Peyer's patch (tissue), 4 donors: ENCODE data around the gene NTNG2.

Source experiments
- POLR2A ChIP-seq, 2 donors: fragments of 450-650 bp; IDR thresholded peaks; one replicate each; pipeline ENCODE4 v1.5.1; 2017; ENCODE audit warnings: antibody characterized with exemption in 2 of 2, mild to moderate bottlenecking in 2 of 2, moderate library complexity in 2 of 2
- TF ChIP-seq, protein P1 (sequence below), 6 experiments: fragments of 450-650 bp in 4 of 6; fragments of 200-600 bp in 2 of 6; sonication (generic) in 1 of 6; IDR thresholded peaks; one replicate each; pipeline ENCODE4 v1.5.1; 2017 to 2019; ENCODE audit warnings: antibody characterized with exemption in 6 of 6, mild to moderate bottlenecking in 3 of 6, moderate library complexity in 1 of 6

DNA sequence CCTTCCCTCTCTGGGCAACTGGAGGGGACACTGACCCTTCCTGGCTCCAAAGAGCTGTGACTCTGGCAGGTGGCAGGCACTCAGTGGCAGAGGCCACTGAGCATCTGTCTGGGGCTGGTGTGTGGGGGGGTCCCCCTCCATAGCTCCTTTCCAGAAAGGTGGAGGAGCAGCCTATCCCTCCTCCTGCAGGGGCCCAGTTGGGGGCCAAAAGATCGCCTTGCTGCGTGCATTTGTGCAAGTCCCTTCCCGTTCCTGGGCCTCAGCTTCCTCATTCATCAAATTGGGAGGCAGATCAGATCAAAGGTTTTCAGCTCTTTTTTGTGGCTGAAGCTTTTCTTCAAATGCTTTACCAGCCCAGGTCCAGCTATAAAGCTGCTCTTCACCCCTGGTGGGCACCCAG lies 77.7 kb downstream of the NTNG2 start:
- TF ChIP-seq, protein P1, sequence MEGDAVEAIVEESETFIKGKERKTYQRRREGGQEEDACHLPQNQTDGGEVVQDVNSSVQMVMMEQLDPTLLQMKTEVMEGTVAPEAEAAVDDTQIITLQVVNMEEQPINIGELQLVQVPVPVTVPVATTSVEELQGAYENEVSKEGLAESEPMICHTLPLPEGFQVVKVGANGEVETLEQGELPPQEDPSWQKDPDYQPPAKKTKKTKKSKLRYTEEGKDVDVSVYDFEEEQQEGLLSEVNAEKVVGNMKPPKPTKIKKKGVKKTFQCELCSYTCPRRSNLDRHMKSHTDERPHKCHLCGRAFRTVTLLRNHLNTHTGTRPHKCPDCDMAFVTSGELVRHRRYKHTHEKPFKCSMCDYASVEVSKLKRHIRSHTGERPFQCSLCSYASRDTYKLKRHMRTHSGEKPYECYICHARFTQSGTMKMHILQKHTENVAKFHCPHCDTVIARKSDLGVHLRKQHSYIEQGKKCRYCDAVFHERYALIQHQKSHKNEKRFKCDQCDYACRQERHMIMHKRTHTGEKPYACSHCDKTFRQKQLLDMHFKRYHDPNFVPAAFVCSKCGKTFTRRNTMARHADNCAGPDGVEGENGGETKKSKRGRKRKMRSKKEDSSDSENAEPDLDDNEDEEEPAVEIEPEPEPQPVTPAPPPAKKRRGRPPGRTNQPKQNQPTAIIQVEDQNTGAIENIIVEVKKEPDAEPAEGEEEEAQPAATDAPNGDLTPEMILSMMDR (IDR thresholded peaks at IDR 0.05) = no peak
- TF ChIP-seq POLR2A (IDR thresholded peaks at IDR 0.05) = no peak
